HepG2 (cell line): ENCODE measurements around the gene CASZ1. TPM values are rescaled to one million over a fixed set of nuclear protein-coding genes. Genes with fewer than 3 reads are reported as not detected.

Experiments
- CHD2 ChIP-seq: IDR thresholded peaks from 2 replicates; pipeline ENCODE4 v1.6.1; 2011; ENCODE audit warnings: low read depth, low read length, improper control_type of control experiment
- EZH2 ChIP-seq: conservative IDR thresholded peaks from 2 replicates; pipeline ENCODE4 v1.6.1; 2012; ENCODE audit warnings: mild to moderate bottlenecking, low read depth, low read length, moderate library complexity
- GATA4 ChIP-seq: sonication (generic); IDR thresholded peaks from 2 replicates; pipeline ENCODE4 v1.6.1; 2016; ENCODE audit warnings: antibody characterized with exemption, low read depth, borderline replicate concordance
- HNF1A ChIP-seq, 2 experiments: sonication (generic) in 1 of 2; formaldehyde crosslinking in 1 of 2; IDR thresholded peaks; 2 replicates each; pipeline versions ENCODE4 v1.4.0 to v1.6.1; 2016 to 2020; ENCODE audit warnings: borderline replicate concordance in 1 of 2, low read depth in 1 of 2, mild to moderate bottlenecking in 1 of 2, missing genetic modification reagents in 1 of 2
- IKZF4 ChIP-seq: sonication (generic); formaldehyde crosslinking; IDR thresholded peaks from 2 replicates; pipeline ENCODE4 v1.5.1; 2020; ENCODE audit warnings: borderline replicate concordance, mild to moderate bottlenecking, low read depth, missing genetic modification reagents; ENCODE audit errors: not compliant biosample characterization
- KLF12 ChIP-seq: sonication (generic); formaldehyde crosslinking; IDR thresholded peaks from 2 replicates; pipeline ENCODE4 v1.4.0; 2020; ENCODE audit warnings: missing genetic modification reagents, borderline replicate concordance
- NFAT5 ChIP-seq: sonication (generic); formaldehyde crosslinking; IDR thresholded peaks from 2 replicates; pipeline ENCODE4 v1.4.0; 2020; ENCODE audit warnings: missing genetic modification reagents
- NFE2L2 ChIP-seq: fragments of 150-350 bp; IDR thresholded peaks from 2 replicates; pipeline ENCODE4 v1.6.1; 2014; ENCODE audit warnings: low read length
- PITX1 ChIP-seq: sonication (generic); formaldehyde crosslinking; IDR thresholded peaks from 2 replicates; pipeline ENCODE4 v1.5.1; 2020; ENCODE audit warnings: mild to moderate bottlenecking, missing genetic modification reagents
- RBAK ChIP-seq: sonication (generic); formaldehyde crosslinking; IDR thresholded peaks from 2 replicates; pipeline ENCODE4 v1.5.1; 2020; ENCODE audit warnings: mild to moderate bottlenecking, missing genetic modification reagents
- SPEN ChIP-seq: sonication (generic); formaldehyde crosslinking; IDR thresholded peaks from 2 replicates; pipeline ENCODE4 v1.5.1; 2020; ENCODE audit warnings: low read depth, mild to moderate bottlenecking, missing genetic modification reagents
- ZNF574 ChIP-seq: sonication (generic); formaldehyde crosslinking; IDR thresholded peaks from 2 replicates; pipeline ENCODE4 v1.4.0; 2020; ENCODE audit warnings: missing genetic modification reagents
- ZNF672 ChIP-seq: sonication (generic); formaldehyde crosslinking; IDR thresholded peaks from 2 replicates; pipeline ENCODE4 v1.8.1; 2022; ENCODE audit warnings: missing genetic modification reagents
- polyA plus RNA-seq, 8 experiments: library from polyadenylated mRNA; depleted of rRNA in 3 of 8; stranded (reverse) in 7 of 8; unstranded in 1 of 8; fragments of >200 nt; fragmentation: Illumina TruSeq in 4 of 8; extraction: Trizol in 4 of 8; gene quantifications; 2 replicates each; pipeline versions ENCODE4 v1.2.1 to v1.2.3, GENCODE V29; 2011 to 2016; ENCODE audit warnings: low read depth in 4 of 8, missing spikeins in 1 of 8, mixed read lengths in 1 of 8; ENCODE audit not compliant: insufficient read depth in 1 of 8
- total RNA-seq, 5 experiments: library from RNA; depleted of rRNA; stranded (reverse); fragments of >200 nt; fragmentation: Illumina TruSeq; extraction: Trizol; gene quantifications; 2 replicates each; pipeline ENCODE4 v1.2.3, GENCODE V29; 2016; ENCODE audit warnings: low read depth in 1 of 5

Gene CASZ1
- total and polyA plus RNA-seq, 2 of the 13 experiments (the other 11 are each of a cell fraction or from before 2014, with no cell fraction given): 1.9 to 3.7 TPM

- TF ChIP-seq NFAT5 (CRISPR knock-in tag) (0 out of 2 replicates have a peak, but pooled peaks have one; percentile 48), HNF1A (IDR thresholded peaks at IDR 0.05; ENCODE audit: low read depth) (no peak), HNF1A (CRISPR knock-in tag; IDR thresholded peaks at IDR 0.05; ENCODE audit: borderline replicate concordance) (no peak), SPEN (CRISPR knock-in tag) (no peak), NFE2L2 (no peak), CHD2 (no peak), RBAK (CRISPR knock-in tag) (no peak), EZH2 (no peak), ZNF672 (CRISPR knock-in tag) (no peak), GATA4 (no peak), ZNF574 (CRISPR knock-in tag) (no peak; the same call in 1 of the 2 replicates), KLF12 (CRISPR knock-in tag) (no peak), PITX1 (CRISPR knock-in tag) (0 out of 2 replicates have a peak, but pooled peaks have one; percentile 50), IKZF4 (CRISPR knock-in tag) (no peak)
These were observed at the start of gene CASZ1 (continued) for GRCh38 chr1:10796029-10796944.
